Neural cell (in vitro differentiated cells): ENCODE data around the gene AGPAT2.

Source experiments
- CTCF ChIP-seq: fragments of 450-650 bp; IDR thresholded peaks from 2 replicates; pipeline ENCODE4 v1.5.1; 2014; ENCODE audit warnings: antibody characterized with exemption, mild to moderate bottlenecking, moderate library complexity; ENCODE audit not compliant: poor library complexity, severe bottlenecking
- EP300 ChIP-seq: fragments of 450-650 bp; conservative IDR thresholded peaks from 2 replicates; pipeline ENCODE4 v1.6.1; 2014; ENCODE audit warnings: antibody characterized with exemption, mild to moderate bottlenecking, moderate library complexity; ENCODE audit not compliant: poor library complexity, severe bottlenecking
- REST ChIP-seq: IDR thresholded peaks from 2 replicates; pipeline ENCODE4 v1.6.1; 2012; ENCODE audit warnings: borderline replicate concordance
- TAF1 ChIP-seq: IDR thresholded peaks from 2 replicates; pipeline ENCODE4 v1.6.1; 2012; ENCODE audit warnings: low read depth

GRCh38 chr9:136724772-136725171, 37.5 kb upstream of the AGPAT2 start:
- TF ChIP-seq EP300 (no peak), CTCF (no peak), REST (no peak), TAF1 (no peak)
